OCI-LY7 (cell line): ENCODE measurements around the gene MMAB. TPM values are rescaled to one million over a fixed set of nuclear protein-coding genes. Genes with fewer than 3 reads are reported as not detected.

Experiments
- BruUV-seq: library from RNA; stranded (reverse); fragments of 400-500 nt; replicated peaks from 2 replicates; lab custom pipeline; 2021; lab: Mats Ljungman, UMichigan
- CTCF ChIA-PET: fragments of 300-600 bp; sonication (Branson Sonifier 250); formaldehyde crosslinking; loops from one replicate; lab custom pipeline; 2022; ENCODE audit warnings: antibody characterized with exemption; ENCODE audit not compliant: unreplicated experiment; lab: Charles Lee
- POLR2A ChIA-PET: fragments of 300-600 bp; sonication (Branson Sonifier 250); formaldehyde crosslinking; loops from one replicate; lab custom pipeline; 2022; ENCODE audit warnings: antibody characterized with exemption; lab: Charles Lee
- DNase-seq: peaks from one replicate; pipeline ENCODE4 v3.0.0-alpha.2; 2015; ENCODE audit warnings: low spot score
- H2AFZ ChIP-seq: fragments of 200-600 bp; sonication (generic), shearing (Covaris generic); 2 replicates; pipeline ENCODE4 v1.6.1; 2014; ENCODE audit warnings: mild to moderate bottlenecking, antibody characterized with exemption, low read length, moderate library complexity
- H3K27ac ChIP-seq: fragments of 200-600 bp; sonication (generic); 2 replicates; pipeline ENCODE4 v1.5.1; 2014; ENCODE audit warnings: mixed run types, low read depth, mild to moderate bottlenecking, moderate library complexity, low read length, inconsistent platforms; ENCODE audit not compliant: poor library complexity, severe bottlenecking
- H3K36me3 ChIP-seq: fragments of 200-600 bp; sonication (generic); 2 replicates; pipeline ENCODE4 v1.6.1; 2014; ENCODE audit warnings: mild to moderate bottlenecking, antibody characterized with exemption, low read length, moderate library complexity, mixed read lengths; ENCODE audit not compliant: insufficient read depth
- H3K4me1 ChIP-seq: fragments of 200-600 bp; sonication (generic); 2 replicates; pipeline ENCODE4 v1.5.1; 2014; ENCODE audit warnings: mild to moderate bottlenecking, low read length; ENCODE audit not compliant: insufficient read depth, poor library complexity, severe bottlenecking
- H3K4me2 ChIP-seq: fragments of 200-600 bp; sonication (generic); 2 replicates; pipeline ENCODE4 v1.6.1; 2014; ENCODE audit warnings: mild to moderate bottlenecking, low read length
- H3K4me3 ChIP-seq: fragments of 200-600 bp; sonication (generic); 2 replicates; pipeline ENCODE4 v1.5.1; 2014; ENCODE audit warnings: mild to moderate bottlenecking, low read depth, low read length; ENCODE audit not compliant: poor library complexity, severe bottlenecking
- H3K79me2 ChIP-seq: fragments of 200-600 bp; sonication (generic); 2 replicates; pipeline ENCODE4 v1.6.1; 2016; ENCODE audit warnings: low read depth, mild to moderate bottlenecking, low read length, moderate library complexity, mixed read lengths; ENCODE audit not compliant: insufficient read depth
- H3K9me2 ChIP-seq: fragments of 200-600 bp; sonication (generic); 2 replicates; pipeline ENCODE4 v1.6.1; 2016; ENCODE audit warnings: mild to moderate bottlenecking, low read length, mixed read lengths; ENCODE audit not compliant: insufficient read depth
- H3K9me3 ChIP-seq: fragments of 200-600 bp; sonication (generic); 2 replicates; pipeline ENCODE4 v1.6.1; 2014; ENCODE audit warnings: mild to moderate bottlenecking, mixed run types, low read length, mixed read lengths
- H4K20me1 ChIP-seq: fragments of 200-600 bp; sonication (generic); 2 replicates; pipeline ENCODE4 v1.6.1; 2014; ENCODE audit warnings: mild to moderate bottlenecking, antibody characterized with exemption, low read length, moderate library complexity, mixed read lengths; ENCODE audit not compliant: insufficient read depth
- CTCF ChIP-seq: fragments of 200-600 bp; sonication (generic); conservative IDR thresholded peaks from 2 replicates; pipeline ENCODE4 v1.5.1; 2014; ENCODE audit warnings: mild to moderate bottlenecking, antibody characterized with exemption, low read length, moderate library complexity, mixed read lengths
- EZH2phosphoT487 ChIP-seq: fragments of 200-600 bp; sonication (generic); IDR thresholded peaks from 2 replicates; pipeline ENCODE4 v1.6.1; 2018; ENCODE audit warnings: low read depth, borderline replicate concordance, mild to moderate bottlenecking, mixed run types, antibody characterized with exemption, low read length, moderate library complexity, mixed read lengths
- intact Hi-C: fragments of 100-400 bp; cut with micrococcal nuclease; formaldehyde crosslinking; loops from one replicate; pipeline ENCODE4 v1.10.0; 2022; ENCODE audit not compliant: unreplicated experiment
- total RNA-seq, 2 experiments: library from RNA; depleted of rRNA in 1 of 2; stranded (reverse); fragments of >200 nt in 1 of 2; shearing (Covaris generic) in 1 of 2; gene quantifications; 2 replicates each; pipeline ENCODE4 v1.2.3, GENCODE V29; 2014 to 2022

Gene MMAB
- total RNA-seq, 2 experiments from 2014 or later = 59.8 to 90.0 TPM

GRCh38 chr12:109594556-109595317 lies 21.4 kb upstream of the MMAB start:
- BruUV-seq = no TSS peak
- POLR2A ChIA-PET = interaction anchor here (0.6 to 1.8 kb wide), 2 partner anchors 21 to 123 kb away, joined by 3 to 4 read pairs; partner anchors contain the start of genes MMAB and MVK
- Histone ChIP-seq H3K79me2 (no peaks in the 10 kb centered on the region), H4K20me1 (no peaks in the 10 kb centered on the region), H2AFZ (no peak overlapping the region), H3K36me3 (no peaks in the 10 kb centered on the region), H3K9me2 (no peaks in the 10 kb centered on the region), H3K4me2 (no peak overlapping the region), H3K27ac (no peak overlapping the region), H3K4me3 (no peak overlapping the region), H3K4me1 (no peaks in the 10 kb centered on the region), H3K9me3 (no peaks in the 10 kb centered on the region)
- CTCF ChIA-PET = no interaction called here
- intact Hi-C loops = no loop called here
- TF ChIP-seq CTCF (no peak), EZH2phosphoT487 (no peak)
- no peak for DNase-seq

GRCh38 chr12:109592905-109593272 lies 19.6 kb upstream of the MMAB start:
- no peak overlapping the region for H3K4me3 ChIP-seq
- no peaks in the 10 kb centered on the region for H3K4me1 ChIP-seq
- no peak overlapping the region for H3K4me2 ChIP-seq
- POLR2A ChIA-PET = no interaction called here
- no peak for TF ChIP-seq CTCF
- no peak for TF ChIP-seq EZH2phosphoT487
- no peaks in the 10 kb centered on the region for H3K36me3 ChIP-seq
- CTCF ChIA-PET = no interaction called here
- intact Hi-C loops = no loop called here
- H3K27ac ChIP-seq = no peak overlapping the region
- H3K79me2 ChIP-seq = no peaks in the 10 kb centered on the region
- H3K9me2 ChIP-seq = no peaks in the 10 kb centered on the region
- H4K20me1 ChIP-seq = no peaks in the 10 kb centered on the region
- BruUV-seq = no TSS peak
- no peak for DNase-seq
- H3K9me3 ChIP-seq = no peaks in the 10 kb centered on the region
- H2AFZ ChIP-seq = no peak overlapping the region

- no peak for DNase-seq
- CTCF ChIA-PET = no interaction called here
- BruUV-seq = no TSS peak
Observed at GRCh38 chr12:109592195-109592904, 19.0 kb upstream of the MMAB start.

More at GRCh38 chr12:109592195-109592904, 19.0 kb upstream of the MMAB start:
- Histone ChIP-seq H4K20me1 (no peaks in the 10 kb centered on the region), H2AFZ (no peak overlapping the region), H3K4me3 (no peak overlapping the region), H3K27ac (no peak overlapping the region), H3K79me2 (no peaks in the 10 kb centered on the region), H3K4me2 (no peak overlapping the region), H3K9me2 (no peaks in the 10 kb centered on the region), H3K9me3 (no peaks in the 10 kb centered on the region), H3K4me1 (no peaks in the 10 kb centered on the region), H3K36me3 (no peaks in the 10 kb centered on the region)
- TF ChIP-seq CTCF (no peak), EZH2phosphoT487 (no peak)
- POLR2A ChIA-PET = no interaction called here
- intact Hi-C loops = no loop called here
